ENCODE data around the gene USP40. TPM values are rescaled to one million over a fixed set of nuclear protein-coding genes. Genes with fewer than 3 reads are reported as not detected.

USP40 gene
- total and polyA plus RNA-seq, 2 experiments from 2014 or later: 20.4 to 25.9 TPM

DNA sequence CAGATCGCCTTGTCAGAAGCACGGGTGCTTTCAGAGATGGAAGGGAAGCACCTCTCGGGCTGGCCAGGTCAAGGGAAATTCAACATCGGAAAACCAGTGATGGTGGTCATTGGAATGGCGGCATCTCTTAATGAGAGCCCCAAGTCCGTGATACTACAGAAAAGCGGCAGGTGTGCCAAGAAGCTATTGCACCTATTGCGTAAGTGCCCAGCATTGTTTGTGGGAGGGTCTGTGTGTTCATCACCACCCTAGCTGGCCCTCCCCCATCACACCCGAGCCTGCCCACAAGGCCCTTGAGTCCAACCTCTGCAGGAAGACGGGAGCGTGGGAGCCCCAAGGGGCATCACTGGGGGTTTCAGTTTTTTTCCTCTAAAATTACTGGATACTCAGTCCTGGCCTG is 111.6 kb downstream of the USP40 start:
- H3K9me3 ChIP-seq (ENCODE audit: low read depth): no peaks in the 10 kb centered on the region
- DNase-seq (ENCODE audit: low spot score): no peak
- H3K4me1 ChIP-seq (ENCODE audit: insufficient read depth): no peaks in the 10 kb centered on the region
- no peak overlapping the region for H2AFZ ChIP-seq
- WGBS (ENCODE audit: low lambda C conversion rate, missing lambda C conversion rate): 92% methylated on average over 11 of the region's 11 CpGs
- H3K9me2 ChIP-seq (replicated peaks; ENCODE audit: insufficient read depth): no peaks in the 10 kb centered on the region
- H3K36me3 ChIP-seq (replicated peaks; ENCODE audit: insufficient read depth, low read depth): no peaks in the 10 kb centered on the region
- H3K79me2 ChIP-seq: no peaks in the 10 kb centered on the region
- no peak overlapping the region for H3K4me3 ChIP-seq
- no peak for TF ChIP-seq EZH2 (IDR thresholded peaks at IDR 0.05; ENCODE audit: borderline replicate concordance)
- TF ChIP-seq, protein P1, sequence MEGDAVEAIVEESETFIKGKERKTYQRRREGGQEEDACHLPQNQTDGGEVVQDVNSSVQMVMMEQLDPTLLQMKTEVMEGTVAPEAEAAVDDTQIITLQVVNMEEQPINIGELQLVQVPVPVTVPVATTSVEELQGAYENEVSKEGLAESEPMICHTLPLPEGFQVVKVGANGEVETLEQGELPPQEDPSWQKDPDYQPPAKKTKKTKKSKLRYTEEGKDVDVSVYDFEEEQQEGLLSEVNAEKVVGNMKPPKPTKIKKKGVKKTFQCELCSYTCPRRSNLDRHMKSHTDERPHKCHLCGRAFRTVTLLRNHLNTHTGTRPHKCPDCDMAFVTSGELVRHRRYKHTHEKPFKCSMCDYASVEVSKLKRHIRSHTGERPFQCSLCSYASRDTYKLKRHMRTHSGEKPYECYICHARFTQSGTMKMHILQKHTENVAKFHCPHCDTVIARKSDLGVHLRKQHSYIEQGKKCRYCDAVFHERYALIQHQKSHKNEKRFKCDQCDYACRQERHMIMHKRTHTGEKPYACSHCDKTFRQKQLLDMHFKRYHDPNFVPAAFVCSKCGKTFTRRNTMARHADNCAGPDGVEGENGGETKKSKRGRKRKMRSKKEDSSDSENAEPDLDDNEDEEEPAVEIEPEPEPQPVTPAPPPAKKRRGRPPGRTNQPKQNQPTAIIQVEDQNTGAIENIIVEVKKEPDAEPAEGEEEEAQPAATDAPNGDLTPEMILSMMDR (IDR thresholded peaks at IDR 0.05; ENCODE audit: poor library complexity): no peak
- no peak for TF ChIP-seq EZH2phosphoT487 (IDR thresholded peaks at IDR 0.05; ENCODE audit: low read depth, severe bottlenecking, unreplicated experiment)
- no peak overlapping the region for H3K27ac ChIP-seq
- no peak overlapping the region for H3K4me2 ChIP-seq
- H4K20me1 ChIP-seq (ENCODE audit: insufficient read depth, poor library complexity, severe bottlenecking): no peaks in the 10 kb centered on the region
- H3K27me3 ChIP-seq: no peaks in the 10 kb centered on the region

DNA sequence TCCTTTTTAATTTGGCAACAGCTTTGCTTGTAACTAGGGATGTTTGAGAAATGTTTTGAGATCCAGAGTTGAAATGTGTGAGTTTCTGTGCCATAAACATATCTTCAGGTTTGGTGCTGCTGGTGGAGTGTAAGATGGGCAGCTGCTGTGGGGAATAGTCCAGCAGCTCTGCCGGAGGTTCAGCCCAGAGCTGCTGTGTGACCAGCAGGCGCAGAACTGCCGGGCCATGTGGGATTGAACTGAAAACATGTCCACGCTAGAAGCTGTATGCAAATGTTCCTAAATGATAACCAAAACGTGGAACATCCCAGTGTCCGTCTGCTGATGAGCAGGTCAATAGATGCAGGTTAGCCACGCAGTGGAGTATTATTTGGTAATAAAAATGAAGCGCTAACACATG is 112.7 kb downstream of the USP40 start:
- TF ChIP-seq, protein P1 (IDR thresholded peaks at IDR 0.05; ENCODE audit: poor library complexity): no peak
- no peak for TF ChIP-seq EZH2phosphoT487 (IDR thresholded peaks at IDR 0.05; ENCODE audit: low read depth, severe bottlenecking, unreplicated experiment)
- TF ChIP-seq EZH2 (IDR thresholded peaks at IDR 0.05; ENCODE audit: borderline replicate concordance): no peak
- Histone ChIP-seq H2AFZ (no peak overlapping the region), H3K4me3 (no peak overlapping the region), H3K4me2 (no peak overlapping the region), H3K27ac (no peak overlapping the region), H3K27me3 (no peaks in the 10 kb centered on the region), H3K9me3 (ENCODE audit: low read depth) (no peaks in the 10 kb centered on the region), H3K36me3 (replicated peaks; ENCODE audit: insufficient read depth, low read depth) (no peaks in the 10 kb centered on the region), H4K20me1 (ENCODE audit: insufficient read depth, poor library complexity, severe bottlenecking) (no peaks in the 10 kb centered on the region), H3K4me1 (ENCODE audit: insufficient read depth) (no peaks in the 10 kb centered on the region), H3K79me2 (no peaks in the 10 kb centered on the region), H3K9me2 (replicated peaks; ENCODE audit: insufficient read depth) (no peaks in the 10 kb centered on the region)
- DNase-seq (ENCODE audit: low spot score): no peak
- 96% methylated on average over 8 of the region's 8 CpGs for WGBS (ENCODE audit: low lambda C conversion rate, missing lambda C conversion rate)

DNA sequence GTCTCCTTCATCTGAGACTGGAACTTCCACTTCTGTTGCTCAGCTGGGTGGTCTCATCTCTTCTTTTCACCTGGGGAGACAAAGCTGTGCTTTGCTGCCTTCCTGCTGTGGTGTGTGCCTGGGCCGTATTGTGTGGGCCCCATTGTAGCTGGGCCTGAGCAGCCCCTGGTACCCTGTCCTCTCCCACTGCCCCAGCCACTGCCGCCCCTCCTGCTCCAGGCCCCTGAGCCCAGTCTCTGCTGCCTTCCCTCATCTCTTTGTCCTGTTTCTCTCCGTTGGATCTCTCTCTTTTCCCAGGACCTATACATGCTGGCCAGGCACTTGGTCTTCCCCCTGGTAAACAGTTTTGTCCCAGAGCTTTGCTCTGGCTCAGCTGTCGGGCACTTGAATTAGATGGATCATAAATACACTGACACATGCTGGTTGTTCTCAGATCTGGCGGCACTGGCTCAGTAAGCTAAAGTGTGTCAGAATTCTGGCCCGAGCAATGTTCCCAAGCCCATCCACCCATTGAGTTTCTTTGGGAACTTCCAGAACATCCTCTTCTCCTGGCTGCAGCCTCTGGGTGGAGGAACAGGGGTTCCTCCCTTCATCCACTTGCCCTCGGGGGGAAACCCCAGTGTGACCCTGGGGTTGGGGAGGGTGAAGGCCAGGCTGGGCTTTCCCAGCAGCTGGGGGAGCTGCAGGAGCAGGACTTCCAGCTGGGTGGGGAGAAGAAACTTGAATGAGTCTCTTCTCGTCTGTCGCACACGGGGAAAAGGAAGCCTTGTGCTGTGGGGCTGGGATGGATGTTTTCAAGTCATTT is 113.3 kb downstream of the USP40 start:
- Histone ChIP-seq H3K4me1 (ENCODE audit: insufficient read depth) (no peaks in the 10 kb centered on the region), H3K27me3 (no peaks in the 10 kb centered on the region), H2AFZ (no peak overlapping the region), H3K27ac (no peak overlapping the region), H3K79me2 (no peaks in the 10 kb centered on the region), H3K9me2 (replicated peaks; ENCODE audit: insufficient read depth) (no peaks in the 10 kb centered on the region), H3K9me3 (ENCODE audit: low read depth) (no peaks in the 10 kb centered on the region), H3K36me3 (replicated peaks; ENCODE audit: insufficient read depth, low read depth) (no peaks in the 10 kb centered on the region), H4K20me1 (ENCODE audit: insufficient read depth, poor library complexity, severe bottlenecking) (no peaks in the 10 kb centered on the region), H3K4me3 (no peak overlapping the region), H3K4me2 (no peak overlapping the region)
- 92% methylated on average over 10 of the region's 10 CpGs for whole genome bisulfite sequencing (ENCODE audit: low lambda C conversion rate, missing lambda C conversion rate)
- no peak for TF ChIP-seq EZH2phosphoT487 (IDR thresholded peaks at IDR 0.05; ENCODE audit: low read depth, severe bottlenecking, unreplicated experiment)
- TF ChIP-seq, protein P1 (IDR thresholded peaks at IDR 0.05; ENCODE audit: poor library complexity): no peak
- no peak for TF ChIP-seq EZH2 (IDR thresholded peaks at IDR 0.05; ENCODE audit: borderline replicate concordance)
- no peak for DNase-seq (ENCODE audit: low spot score)
